HuH-7 (cell line): Measurements from ENCODE around the gene CDKL1.

ENCODE experiments used
- DNase-seq: peaks from one replicate; pipeline ENCODE4 v3.0.0; 2011; ENCODE audit warnings: low spot score

CDKL1 gene

GRCh38 chr14:50396631-50397389 is at the start of gene CDKL1:
Gene CDKL1 (minus strand): TSS chr14:50396881. CDS start chr14:50395868, 1,013 bp downstream.
- peak; percentile 35 for DNase-seq

GRCh38 chr14:50434528-50434927 is 37.8 kb upstream of the CDKL1 start:
- DNase-seq, result no peak

- peak; percentile 6 for DNase-seq
Observed at GRCh38 chr14:50432131-50432530, 35.5 kb upstream of the CDKL1 start.

- DNase-seq, result no peak
Observed at GRCh38 chr14:50425816-50426215, 29.1 kb upstream of the CDKL1 start.

GRCh38 chr14:50425105-50425504 is 28.4 kb upstream of the CDKL1 start:
- no peak for DNase-seq

GRCh38 chr14:50423529-50423928 is 26.8 kb upstream of the CDKL1 start:
- no peak for DNase-seq

- DNase-seq, result no peak
Observed at GRCh38 chr14:50421499-50421898, 24.8 kb upstream of the CDKL1 start.

- no peak for DNase-seq
Observed at GRCh38 chr14:50417853-50418252, 21.2 kb upstream of the CDKL1 start.

GRCh38 chr14:50410921-50411320 is 14.2 kb upstream of the CDKL1 start:
- DNase-seq, result no peak

GRCh38 chr14:50410071-50410470 is 13.4 kb upstream of the CDKL1 start:
- no peak for DNase-seq

GRCh38 chr14:50407111-50407812 is 10.6 kb upstream of the CDKL1 start:
- no peak for DNase-seq

- DNase-seq, result no peak
Observed at GRCh38 chr14:50403419-50403818, 6.7 kb upstream of the CDKL1 start.

GRCh38 chr14:50402965-50403364 is 6.3 kb upstream of the CDKL1 start:
- no peak for DNase-seq

GRCh38 chr14:50400461-50400860 is 3.8 kb upstream of the CDKL1 start:
- DNase-seq, result no peak

- no peak for DNase-seq
Observed at GRCh38 chr14:50399251-50400032, 2.8 kb upstream of the CDKL1 start.

GRCh38 chr14:50398189-50398580 is 1.5 kb upstream of the CDKL1 start:
- no peak for DNase-seq

GRCh38 chr14:50397390-50398188 is 908 bp upstream of the CDKL1 start:
- no peak for DNase-seq

- no peak for DNase-seq
Observed at GRCh38 chr14:50395448-50395847, 1.2 kb downstream of the CDKL1 start.

GRCh38 chr14:50394713-50395112 is 2.0 kb downstream of the CDKL1 start:
- no peak for DNase-seq

GRCh38 chr14:50389668-50390441 is 6.8 kb downstream of the CDKL1 start:
- DNase-seq, result no peak

GRCh38 chr14:50388256-50388931 is 8.3 kb downstream of the CDKL1 start:
- peak; percentile 45 for DNase-seq
